ENCODE measurements around the gene THBS4. TPM values are rescaled to one million over a fixed set of nuclear protein-coding genes. Genes with fewer than 3 reads are reported as not detected.
"Not testable (repeated sequence)": the region's sequence is repeated elsewhere in the genome, so short reads cannot be mapped to it uniquely, and the experiment has no call there.

Gene THBS4
- total and polyA plus RNA-seq, 4 experiments from 2014 or later: 0.29 to 0.56 (median 0.47) TPM; not detected in 1

- H3K4me1 ChIP-seq (ENCODE audit: insufficient read depth, low read length): no peaks in the 10 kb centered on the region
- no peak overlapping the region for H3K4me3 ChIP-seq (ENCODE audit: low read length in 2 of 2)
- Mint-ChIP-seq H3K4me3 (no peak overlapping the region), H3K27ac (peak overlapping the region in 1 of 7 donors; percentile 52), H3K9me3 (peaks cover 0 to 5% (median 0%) of the 10 kb centered on the region in 8 donors), H3K4me1 (peaks cover 12 to 24% (median 17%) of the 10 kb centered on the region in 4 donors), H3K36me3 (peaks cover 15 to 29% of the 10 kb centered on the region in 2 donors), H3K27me3 (no peaks in the 10 kb centered on the region)
- intact Hi-C loops (cut with micrococcal nuclease): no loop called here
- no peaks in the 10 kb centered on the region for H3K36me3 ChIP-seq (ENCODE audit: insufficient read depth, low read length)
- no peak overlapping the region for H3K27ac ChIP-seq (ENCODE audit: low read depth, low read length)
- H3K9me3 ChIP-seq (ENCODE audit: control insufficient read depth in 1 of 2, low read length in 2 of 2): no peaks in the 10 kb centered on the region
- no peaks in the 10 kb centered on the region for H3K27me3 ChIP-seq (ENCODE audit: insufficient read depth, low read length)
- ChIA-PET POLR2A (ENCODE audit: partially characterized antibody) (interaction anchor here (1.1 kb wide), 1 partner anchor 15 kb away, joined by 3 read pairs; no protein-coding TSS in a partner anchor), CTCF (ENCODE audit: partially characterized antibody) (interaction anchor here (1.4 to 2.7 kb wide), 2 partner anchors 10 to 173 kb away, joined by 4 to 22 read pairs; no protein-coding TSS in a partner anchor)
- no peak for DNase-seq
Observed at GRCh38 chr5:80101993-80102392, 66.8 kb downstream of the THBS4 start.

- DNase-seq: no peak
- intact Hi-C loops (cut with micrococcal nuclease): no loop called here
- Histone ChIP-seq H3K4me1 (ENCODE audit: insufficient read depth, low read length) (no peaks in the 10 kb centered on the region), H3K36me3 (ENCODE audit: insufficient read depth, low read length) (no peaks in the 10 kb centered on the region), H3K27me3 (ENCODE audit: insufficient read depth, low read length) (no peaks in the 10 kb centered on the region), H3K9me3 (ENCODE audit: control insufficient read depth in 1 of 2, low read length in 2 of 2) (no peaks in the 10 kb centered on the region), H3K4me3 (ENCODE audit: low read length in 2 of 2) (no peak overlapping the region), H3K27ac (ENCODE audit: low read depth, low read length) (no peak overlapping the region)
- Mint-ChIP-seq H3K9me3 (peaks cover 0 to 7% (median 0%) of the 10 kb centered on the region in 8 donors), H3K27ac (peak overlapping the region in 3 of 7 donors; percentile 23 to 75 (median 51)), H3K4me1 (peaks cover 11 to 27% (median 18%) of the 10 kb centered on the region in 4 donors), H3K27me3 (no peaks in the 10 kb centered on the region), H3K36me3 (peaks cover 10 to 23% of the 10 kb centered on the region in 2 donors), H3K4me3 (no peak overlapping the region)
- CTCF ChIA-PET (ENCODE audit: partially characterized antibody): interaction anchor here (1.0 to 1.8 kb wide), 5 partner anchors 11 to 172 kb away, joined by 3 to 9 read pairs (median 4); no protein-coding TSS in a partner anchor
- POLR2A ChIA-PET (ENCODE audit: partially characterized antibody): interaction anchor here (0.6 kb wide), 1 partner anchor 625 kb away, joined by 3 read pairs; no protein-coding TSS in a partner anchor
Observed at GRCh38 chr5:80103371-80103770, 68.2 kb downstream of the THBS4 start.

GRCh38 chr5:80105698-80106439, 70.7 kb downstream of the THBS4 start:
- no peaks in the 10 kb centered on the region for H3K27me3 ChIP-seq (ENCODE audit: insufficient read depth, low read length)
- POLR2A ChIA-PET (ENCODE audit: partially characterized antibody): interaction anchor here (1.1 to 1.8 kb wide), 4 partner anchors 14 to 169 kb away, joined by 3 to 6 read pairs (median 4); partner anchors contain the start of gene SERINC5
- H3K9me3 ChIP-seq (ENCODE audit: control insufficient read depth in 1 of 2, low read length in 2 of 2): no peaks in the 10 kb centered on the region
- H3K36me3 ChIP-seq (ENCODE audit: insufficient read depth, low read length): no peaks in the 10 kb centered on the region
- no peak overlapping the region for H3K4me3 ChIP-seq (ENCODE audit: low read length in 2 of 2)
- H3K4me1 ChIP-seq (ENCODE audit: insufficient read depth, low read length): no peaks in the 10 kb centered on the region
- peaks cover 0 to 10% (median 0%) of the 10 kb centered on the region in 8 donors for H3K9me3 Mint-ChIP-seq
- H3K27ac ChIP-seq (ENCODE audit: low read depth, low read length): no peak overlapping the region
- no peak for DNase-seq
- H3K27ac Mint-ChIP-seq: peak overlapping the region in 3 of 7 donors; percentile 13 to 85 (median 49)
- no peaks in the 10 kb centered on the region for H3K27me3 Mint-ChIP-seq
- H3K4me1 Mint-ChIP-seq: peaks cover 15 to 42% (median 20%) of the 10 kb centered on the region in 4 donors
- H3K4me3 Mint-ChIP-seq: no peak overlapping the region
- intact Hi-C loops (cut with micrococcal nuclease): no loop called here
- peaks cover 10 to 16% of the 10 kb centered on the region in 2 donors for H3K36me3 Mint-ChIP-seq
- CTCF ChIA-PET (ENCODE audit: partially characterized antibody): interaction anchor here (0.6 to 2.8 kb wide), 4 partner anchors 20 to 224 kb away, joined by 3 to 11 read pairs (median 4); no protein-coding TSS in a partner anchor

- Mint-ChIP-seq H3K9me3 (peaks cover 0 to 10% (median 0%) of the 10 kb centered on the region in 8 donors), H3K27ac (peak overlapping the region in 3 of 7 donors; percentile 54 to 92 (median 85)), H3K36me3 (peaks cover 15 to 17% of the 10 kb centered on the region in 2 donors), H3K27me3 (no peaks in the 10 kb centered on the region), H3K4me1 (peaks cover 16 to 46% (median 22%) of the 10 kb centered on the region in 4 donors), H3K4me3 (peak overlapping the region in 2 of 8 donors; percentile 12 to 22)
- H3K4me3 ChIP-seq (ENCODE audit: low read length in 2 of 2): no peak overlapping the region
- H3K27ac ChIP-seq (ENCODE audit: low read depth, low read length): no peak overlapping the region
- H3K4me1 ChIP-seq (ENCODE audit: insufficient read depth, low read length): no peaks in the 10 kb centered on the region
- H3K36me3 ChIP-seq (ENCODE audit: insufficient read depth, low read length): no peaks in the 10 kb centered on the region
- CTCF ChIA-PET (ENCODE audit: partially characterized antibody): interaction anchor here (0.6 to 2.8 kb wide), 3 partner anchors 19 to 223 kb away, joined by 3 to 11 read pairs (median 5); no protein-coding TSS in a partner anchor
- POLR2A ChIA-PET (ENCODE audit: partially characterized antibody): interaction anchor here (0.8 to 1.8 kb wide), 5 partner anchors 10 to 168 kb away, joined by 3 to 6 read pairs (median 3); partner anchors contain the start of gene SERINC5
- H3K27me3 ChIP-seq (ENCODE audit: insufficient read depth, low read length): no peaks in the 10 kb centered on the region
- intact Hi-C loops (cut with micrococcal nuclease): no loop called here
- H3K9me3 ChIP-seq (ENCODE audit: control insufficient read depth in 1 of 2, low read length in 2 of 2): no peaks in the 10 kb centered on the region
- no peak for DNase-seq
Observed at GRCh38 chr5:80106916-80107315, 71.8 kb downstream of the THBS4 start.

GRCh38 chr5:80109646-80110478, 74.7 kb downstream of the THBS4 start:
- no peaks in the 10 kb centered on the region for H3K9me3 ChIP-seq (ENCODE audit: control insufficient read depth in 1 of 2, low read length in 2 of 2)
- H3K4me1 Mint-ChIP-seq: peaks cover 26 to 44% (median 28%) of the 10 kb centered on the region in 4 donors
- intact Hi-C loops (cut with micrococcal nuclease): no loop called here
- CTCF ChIA-PET (ENCODE audit: partially characterized antibody): interaction anchor here (0.7 to 1.7 kb wide), 7 partner anchors 9 to 197 kb away, joined by 3 to 7 read pairs (median 5); no protein-coding TSS in a partner anchor
- no peak overlapping the region for H3K4me3 Mint-ChIP-seq
- no peaks in the 10 kb centered on the region for H3K27me3 Mint-ChIP-seq
- peaks cover 30 to 32% of the 10 kb centered on the region in 2 donors for H3K36me3 Mint-ChIP-seq
- H3K36me3 ChIP-seq (ENCODE audit: insufficient read depth, low read length): no peaks in the 10 kb centered on the region
- DNase-seq: no peak
- no peaks in the 10 kb centered on the region for H3K4me1 ChIP-seq (ENCODE audit: insufficient read depth, low read length)
- POLR2A ChIA-PET (ENCODE audit: partially characterized antibody): interaction anchor here (1.0 to 1.8 kb wide), 5 partner anchors 10 to 146 kb away, joined by 3 to 8 read pairs (median 3); partner anchors contain the start of gene SERINC5
- no peak overlapping the region for H3K27ac ChIP-seq (ENCODE audit: low read depth, low read length)
- no peak overlapping the region for H3K4me3 ChIP-seq (ENCODE audit: low read length in 2 of 2)
- peaks cover 0 to 19% (median 0%) of the 10 kb centered on the region in 8 donors for H3K9me3 Mint-ChIP-seq
- peak overlapping the region in 6 of 7 donors; percentile 57 to 92 (median 79) for H3K27ac Mint-ChIP-seq
- no peaks in the 10 kb centered on the region for H3K27me3 ChIP-seq (ENCODE audit: insufficient read depth, low read length)

- H3K36me3 ChIP-seq (ENCODE audit: insufficient read depth, low read length); POLR2A ChIA-PET (ENCODE audit: partially characterized antibody); H3K27me3 Mint-ChIP-seq; H3K4me1 ChIP-seq (ENCODE audit: insufficient read depth, low read length); DNase-seq; intact Hi-C loops (cut with micrococcal nuclease); H3K9me3 ChIP-seq (ENCODE audit: control insufficient read depth in 1 of 2, low read length in 2 of 2); H3K27ac ChIP-seq (ENCODE audit: low read depth, low read length); H3K4me3 ChIP-seq (ENCODE audit: low read length in 2 of 2); H3K27me3 ChIP-seq (ENCODE audit: insufficient read depth, low read length): not testable (repeated sequence)
- Mint-ChIP-seq H3K27ac (peak overlapping the region in 5 of 7 donors; percentile 14 to 81 (median 48)), H3K9me3 (peaks cover 0 to 16% (median 0%) of the 10 kb centered on the region in 8 donors), H3K36me3 (peaks cover 41 to 43% of the 10 kb centered on the region in 2 donors), H3K4me1 (peaks cover 29 to 55% (median 38%) of the 10 kb centered on the region in 4 donors), H3K4me3 (peak overlapping the region in 1 of 8 donors; percentile 26)
- CTCF ChIA-PET (ENCODE audit: partially characterized antibody): interaction anchor here (0.7 kb wide), 1 partner anchor 164 kb away, joined by 3 read pairs; no protein-coding TSS in a partner anchor
Observed at GRCh38 chr5:80111376-80111990, 76.3 kb downstream of the THBS4 start.
